ENCODE measurements around the gene VPREB3.
A peak's percentile ranks its signal among the peaks of the same experiment; 100 is the strongest.

The VPREB3 gene

DNA sequence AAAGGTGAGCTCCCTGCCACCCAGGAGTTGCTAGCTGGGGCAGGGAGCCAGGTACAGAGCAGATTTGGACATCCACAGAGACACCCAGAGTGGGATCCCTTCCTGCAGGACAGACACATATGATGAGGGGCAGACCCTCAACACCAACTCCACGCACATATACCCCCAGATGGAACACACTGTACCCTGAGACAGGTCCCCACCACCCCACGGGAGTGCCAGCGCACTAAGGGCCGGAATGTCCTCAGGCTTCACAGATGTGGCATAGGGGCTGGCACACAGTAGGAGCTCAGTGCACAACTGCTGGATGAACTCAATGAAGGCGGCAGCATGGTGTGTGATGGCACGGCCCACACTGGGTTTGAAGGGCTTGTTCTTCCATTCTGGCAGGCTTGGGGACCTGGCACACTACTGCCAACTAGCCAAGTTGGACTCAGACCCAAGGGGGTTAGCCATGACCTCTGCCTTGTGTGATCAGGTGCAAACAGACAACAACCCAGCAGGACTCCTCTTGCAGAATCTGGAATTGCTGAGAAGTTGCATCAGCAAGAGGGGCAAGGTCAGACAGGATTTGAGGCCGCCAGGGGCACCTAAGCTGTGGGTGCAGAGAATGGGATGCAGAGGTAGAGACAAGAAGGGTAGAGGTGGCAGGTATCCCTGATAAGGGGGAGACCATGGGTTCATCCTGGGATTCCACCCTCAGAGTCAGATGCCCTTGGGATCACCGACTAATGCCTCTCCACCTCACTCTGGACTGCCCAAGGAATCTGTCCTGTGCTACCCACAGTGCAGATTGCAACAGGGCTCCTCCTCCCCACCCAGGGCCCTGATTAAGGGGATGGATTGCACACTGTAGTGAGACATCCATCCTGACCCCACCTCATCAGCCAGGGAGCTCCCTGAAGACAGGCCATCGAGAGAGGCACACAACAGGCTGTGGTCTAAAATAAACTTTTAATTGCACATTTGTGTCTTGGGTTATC is 11.0 kb upstream of the VPREB3 start:
- in situ Hi-C loops (cut with MboI; ENCODE audit: low pct_unique_long_range_greater_than_20kb, low sequenced_read_pairs, unreplicated experiment), result no loop called here
- no peak for DNase-seq (ENCODE audit: low spot score)
- TF ChIP-seq, protein P1, sequence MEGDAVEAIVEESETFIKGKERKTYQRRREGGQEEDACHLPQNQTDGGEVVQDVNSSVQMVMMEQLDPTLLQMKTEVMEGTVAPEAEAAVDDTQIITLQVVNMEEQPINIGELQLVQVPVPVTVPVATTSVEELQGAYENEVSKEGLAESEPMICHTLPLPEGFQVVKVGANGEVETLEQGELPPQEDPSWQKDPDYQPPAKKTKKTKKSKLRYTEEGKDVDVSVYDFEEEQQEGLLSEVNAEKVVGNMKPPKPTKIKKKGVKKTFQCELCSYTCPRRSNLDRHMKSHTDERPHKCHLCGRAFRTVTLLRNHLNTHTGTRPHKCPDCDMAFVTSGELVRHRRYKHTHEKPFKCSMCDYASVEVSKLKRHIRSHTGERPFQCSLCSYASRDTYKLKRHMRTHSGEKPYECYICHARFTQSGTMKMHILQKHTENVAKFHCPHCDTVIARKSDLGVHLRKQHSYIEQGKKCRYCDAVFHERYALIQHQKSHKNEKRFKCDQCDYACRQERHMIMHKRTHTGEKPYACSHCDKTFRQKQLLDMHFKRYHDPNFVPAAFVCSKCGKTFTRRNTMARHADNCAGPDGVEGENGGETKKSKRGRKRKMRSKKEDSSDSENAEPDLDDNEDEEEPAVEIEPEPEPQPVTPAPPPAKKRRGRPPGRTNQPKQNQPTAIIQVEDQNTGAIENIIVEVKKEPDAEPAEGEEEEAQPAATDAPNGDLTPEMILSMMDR (IDR thresholded peaks at IDR 0.05; ENCODE audit: extremely low read depth, insufficient read depth, missing control alignments), result no peak

DNA sequence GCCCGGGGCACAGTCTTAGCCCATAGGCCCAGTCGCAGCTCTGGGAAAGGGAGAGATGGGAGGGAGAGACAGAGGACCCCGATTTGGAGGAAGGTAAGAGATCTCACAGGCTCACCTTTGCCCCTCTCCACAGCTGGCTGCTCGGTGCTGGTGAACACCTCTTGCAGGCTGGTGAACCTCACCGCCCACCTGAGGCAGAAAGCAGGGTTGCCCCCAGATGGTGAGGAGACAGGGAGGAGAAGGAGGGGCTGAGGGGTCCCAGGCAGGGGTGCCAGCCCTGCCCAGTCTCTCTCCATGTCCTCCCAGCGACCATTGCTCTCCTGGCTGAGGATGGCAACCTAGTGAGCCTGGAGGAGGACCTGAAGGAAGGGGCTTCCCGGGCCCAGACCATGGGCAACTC is 9.7 kb upstream of the VPREB3 start:
- in situ Hi-C loops (cut with MboI; ENCODE audit: low pct_unique_long_range_greater_than_20kb, low sequenced_read_pairs, unreplicated experiment), result no loop called here
- TF ChIP-seq, protein P1 (IDR thresholded peaks at IDR 0.05; ENCODE audit: extremely low read depth, insufficient read depth, missing control alignments), result no peak
- no peak for DNase-seq (ENCODE audit: low spot score)

DNA sequence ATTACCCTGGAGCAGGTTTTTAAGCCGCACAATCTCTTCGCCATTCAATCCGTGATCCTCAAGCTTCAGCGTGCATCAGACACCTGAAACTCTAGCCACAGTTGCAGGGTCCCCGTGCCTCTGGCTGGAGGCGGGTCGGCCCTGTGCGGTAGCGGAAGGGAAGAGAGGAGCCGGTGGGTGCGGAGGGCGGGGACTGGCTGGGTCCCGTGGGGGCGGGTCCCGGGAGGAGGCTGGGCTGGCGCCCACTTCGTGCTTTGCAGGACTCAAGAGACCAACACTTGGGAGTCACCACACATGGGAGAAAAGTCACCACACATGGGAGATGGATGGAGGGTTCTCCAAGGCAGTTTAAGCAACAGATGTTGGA is 9.3 kb upstream of the VPREB3 start:
- TF ChIP-seq, protein P1 (IDR thresholded peaks at IDR 0.05; ENCODE audit: extremely low read depth, insufficient read depth, missing control alignments), result no peak
- in situ Hi-C loops (cut with MboI; ENCODE audit: low pct_unique_long_range_greater_than_20kb, low sequenced_read_pairs, unreplicated experiment), result no loop called here
- DNase-seq (ENCODE audit: low spot score), result peak; percentile 58

DNA sequence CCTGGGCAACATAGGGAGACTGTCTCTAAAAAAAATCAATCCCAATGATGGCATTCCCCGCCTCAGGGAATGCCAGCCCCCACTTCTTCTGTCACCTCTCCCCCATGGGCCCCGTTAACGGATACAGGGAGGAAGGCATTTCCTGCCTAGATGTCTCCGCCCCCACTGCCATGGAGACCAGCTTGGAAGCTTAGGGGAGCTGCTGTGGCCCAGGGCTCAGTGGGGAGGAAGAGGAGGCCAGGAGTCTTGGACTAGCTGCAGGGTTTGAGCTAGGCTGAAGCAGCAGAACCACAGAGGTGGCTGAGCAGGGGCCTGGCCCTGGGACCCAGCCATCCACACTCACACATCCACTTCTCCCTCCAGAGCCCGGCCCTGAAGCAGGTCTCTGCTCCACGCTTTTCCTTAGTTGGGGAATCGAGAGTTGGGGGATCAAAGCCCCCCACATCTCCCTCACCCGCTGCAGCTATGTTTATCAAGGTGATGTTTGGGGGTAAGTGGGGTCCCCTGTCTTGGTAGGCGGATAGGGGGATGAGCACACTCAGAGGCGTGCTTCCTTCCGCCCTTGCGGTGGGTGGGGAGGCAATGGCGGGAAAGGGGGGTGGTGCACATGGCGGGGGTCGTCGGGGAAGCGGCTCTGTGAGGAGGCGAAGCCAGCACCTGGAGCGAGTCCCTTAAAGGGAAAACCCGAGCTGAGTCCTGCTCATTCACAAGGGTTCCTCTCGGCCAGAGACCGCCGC is 8.8 kb upstream of the VPREB3 start, which contains the start of gene C22orf15:
Gene C22orf15 (plus strand): TSS at position 149 of the 737 bp plus-strand sequence. CDS start 317 bp downstream, at position 466.
- DNase-seq (ENCODE audit: low spot score), result no peak
- TF ChIP-seq, protein P1 (IDR thresholded peaks at IDR 0.05; ENCODE audit: extremely low read depth, insufficient read depth, missing control alignments), result no peak

DNA sequence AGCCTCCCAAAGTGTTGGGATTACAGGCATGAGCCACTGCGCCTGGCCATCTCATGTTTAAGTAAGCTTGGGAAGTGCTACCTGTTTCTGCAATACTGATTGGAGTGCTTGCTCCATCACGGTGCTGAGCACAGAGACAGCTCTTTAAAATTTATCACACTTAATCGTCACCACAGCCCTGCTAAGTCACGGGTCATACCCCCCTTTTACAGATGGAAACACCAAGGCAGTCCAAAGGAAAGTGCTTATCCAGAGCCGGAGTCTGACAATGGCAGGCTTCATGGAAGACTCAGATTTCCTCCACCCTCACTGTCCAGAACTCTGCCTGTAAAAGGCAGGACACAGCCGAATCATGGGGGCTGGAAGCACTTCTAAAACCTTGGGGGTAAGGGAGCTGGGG is 5.8 kb upstream of the VPREB3 start:
- in situ Hi-C loops (cut with MboI; ENCODE audit: low pct_unique_long_range_greater_than_20kb, low sequenced_read_pairs, unreplicated experiment), result no loop called here
- no peak for DNase-seq (ENCODE audit: low spot score)
- TF ChIP-seq, protein P1 (IDR thresholded peaks at IDR 0.05; ENCODE audit: extremely low read depth, insufficient read depth, missing control alignments), result no peak

More for the DNA sequence above, 8.8 kb upstream of the VPREB3 start, which contains the start of gene C22orf15:
- in situ Hi-C loops (cut with MboI; ENCODE audit: low pct_unique_long_range_greater_than_20kb, low sequenced_read_pairs, unreplicated experiment), result no loop called here

DNA sequence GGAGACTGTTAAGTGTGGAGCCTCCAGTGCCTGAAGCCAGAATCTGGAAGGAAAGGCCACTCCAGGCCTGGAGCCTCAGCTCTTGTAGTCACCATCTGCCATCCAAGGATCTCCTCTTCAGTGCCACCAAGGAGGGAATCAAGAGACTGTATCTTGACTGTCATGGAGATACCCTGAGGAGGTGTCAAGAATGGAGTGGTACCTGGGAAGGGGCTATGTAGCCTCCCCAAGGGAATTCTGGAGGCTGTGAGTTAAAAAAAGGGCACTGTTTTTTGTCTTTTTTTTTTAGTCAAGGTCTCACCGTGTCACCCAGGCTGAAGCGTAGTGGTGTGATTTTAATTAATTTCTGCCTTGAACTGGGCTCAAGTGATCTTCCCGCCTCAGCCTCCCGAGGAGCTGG is 5.3 kb upstream of the VPREB3 start:
- DNase-seq (ENCODE audit: low spot score), result no peak
- in situ Hi-C loops (cut with MboI; ENCODE audit: low pct_unique_long_range_greater_than_20kb, low sequenced_read_pairs, unreplicated experiment), result no loop called here
- TF ChIP-seq, protein P1 (IDR thresholded peaks at IDR 0.05; ENCODE audit: extremely low read depth, insufficient read depth, missing control alignments), result no peak
